Body of pancreas (tissue), 4 donors: ENCODE data around the gene PHETA2. TPM values are rescaled to one million over a fixed set of nuclear protein-coding genes. Genes with fewer than 3 reads are reported as not detected.

Source experiments
- ATAC-seq: fragments of 150-250 bp; one replicate; pipeline ENCODE4 v1.9.1; 2016
- DNase-seq, 4 donors: peaks; one replicate each; pipeline ENCODE4 v3.0.0-alpha.2; 2019
- H3K27ac ChIP-seq, 4 donors: fragments of 200-600 bp; sonication (generic); 1 replicate in 3 of 4; 2 replicates in 1 of 4; pipeline versions ENCODE4 v1.5.1 to v1.6.1; 2016 to 2019; ENCODE audit warnings: mild to moderate bottlenecking in 1 of 4, mixed read lengths in 1 of 4, moderate library complexity in 1 of 4
- H3K27me3 ChIP-seq, 2 donors: fragments of 200-600 bp; sonication (generic); one replicate each; pipeline ENCODE4 v1.6.0; 2016; ENCODE audit warnings: mild to moderate bottlenecking in 1 of 2
- H3K36me3 ChIP-seq, 2 donors: fragments of 200-600 bp; sonication (generic); replicated peaks in 1 of 2; 2 replicates each; pipeline ENCODE4 v1.5.1; 2016; ENCODE audit warnings: low read depth in 2 of 2; ENCODE audit not compliant: insufficient read depth in 1 of 2
- H3K4me1 ChIP-seq: fragments of 200-600 bp; sonication (generic); one replicate; pipeline ENCODE4 v1.6.0; 2016
- H3K4me3 ChIP-seq, 2 donors: fragments of 200-600 bp; sonication (generic); 1 replicate in 1 of 2; 2 replicates in 1 of 2; pipeline ENCODE4 v1.5.1; 2016 to 2019
- H3K9me3 ChIP-seq, 3 donors: fragments of 200-600 bp; sonication (generic); 1 replicate in 2 of 3; 2 replicates in 1 of 3; pipeline ENCODE4 v1.5.1; 2016
- POLR2A ChIP-seq, 3 donors: fragments of 450-650 bp; IDR thresholded peaks; one replicate each; pipeline ENCODE4 v1.6.1; 2016; ENCODE audit warnings: antibody characterized with exemption in 3 of 3, mild to moderate bottlenecking in 2 of 3
- WGBS, 2 donors: methylation state at CpG; one replicate each; pipeline ENCODE4 v1.1.5; 2017; 5-methylcytosine and 5-hydroxymethylcytosine counted together
- intact Hi-C: fragments of 100-400 bp; cut with DNase I; formaldehyde crosslinking; loops from one replicate; pipeline ENCODE4 v1.15.1; 2023
- total RNA-seq, 2 donors: library from RNA; depleted of rRNA; stranded (reverse); fragments of >200 nt; gene quantifications; one replicate each; pipeline ENCODE4 v1.1.0, GENCODE V29; 2016
- TF ChIP-seq, protein P1 (sequence below), 7 experiments: fragments of 450-650 bp in 4 of 7; fragments of 200-600 bp in 3 of 7; sonication (generic) in 3 of 7; IDR thresholded peaks; one replicate each; pipeline ENCODE4 v1.5.1; 2016 to 2019; ENCODE audit warnings: antibody characterized with exemption in 7 of 7

Gene PHETA2
- total RNA-seq, 2 donors from 2014 or later = 9.2 to 12.2 TPM

DNA sequence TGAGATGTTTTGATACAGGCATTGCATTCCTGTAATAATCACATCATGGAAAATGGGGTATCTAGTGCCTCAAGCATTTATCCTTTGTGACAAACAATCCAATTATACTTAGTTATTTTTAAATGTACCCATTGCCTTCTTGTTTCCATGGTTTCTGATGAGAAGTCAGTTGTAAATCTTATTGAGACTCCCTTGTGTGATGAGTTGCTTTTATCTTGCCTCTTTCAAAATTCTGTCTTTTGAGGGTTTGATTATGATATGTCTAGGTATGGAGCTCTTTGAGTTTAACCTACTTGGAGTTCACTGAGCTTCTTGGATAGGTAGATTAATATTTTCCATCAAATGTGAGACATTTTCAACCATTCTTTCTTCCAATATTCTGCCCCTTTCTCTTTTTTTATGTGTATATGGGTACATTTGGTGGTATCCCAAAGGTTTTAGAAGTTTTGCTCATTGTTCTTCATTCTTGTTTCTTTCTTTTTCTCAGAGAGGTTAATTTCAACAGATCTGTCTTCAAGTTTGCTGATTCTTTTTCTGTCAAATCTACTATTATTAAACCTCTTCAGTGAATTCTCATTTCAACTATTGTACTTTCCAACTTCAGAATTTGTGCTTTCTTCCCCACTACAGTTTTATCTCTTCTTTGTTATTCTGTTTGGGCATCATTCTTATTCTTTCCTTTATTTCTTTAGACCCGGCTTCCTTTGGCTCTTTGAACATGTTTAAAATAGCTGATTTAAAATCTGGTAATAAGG lies 17.1 kb upstream of the PHETA2 start:
- ATAC-seq (no peak), DNase-seq (no peak)
- H3K4me1 ChIP-seq = no peaks in the 10 kb centered on the region
- no peak for TF ChIP-seq POLR2A (IDR thresholded peaks at IDR 0.05)
- TF ChIP-seq, protein P1, sequence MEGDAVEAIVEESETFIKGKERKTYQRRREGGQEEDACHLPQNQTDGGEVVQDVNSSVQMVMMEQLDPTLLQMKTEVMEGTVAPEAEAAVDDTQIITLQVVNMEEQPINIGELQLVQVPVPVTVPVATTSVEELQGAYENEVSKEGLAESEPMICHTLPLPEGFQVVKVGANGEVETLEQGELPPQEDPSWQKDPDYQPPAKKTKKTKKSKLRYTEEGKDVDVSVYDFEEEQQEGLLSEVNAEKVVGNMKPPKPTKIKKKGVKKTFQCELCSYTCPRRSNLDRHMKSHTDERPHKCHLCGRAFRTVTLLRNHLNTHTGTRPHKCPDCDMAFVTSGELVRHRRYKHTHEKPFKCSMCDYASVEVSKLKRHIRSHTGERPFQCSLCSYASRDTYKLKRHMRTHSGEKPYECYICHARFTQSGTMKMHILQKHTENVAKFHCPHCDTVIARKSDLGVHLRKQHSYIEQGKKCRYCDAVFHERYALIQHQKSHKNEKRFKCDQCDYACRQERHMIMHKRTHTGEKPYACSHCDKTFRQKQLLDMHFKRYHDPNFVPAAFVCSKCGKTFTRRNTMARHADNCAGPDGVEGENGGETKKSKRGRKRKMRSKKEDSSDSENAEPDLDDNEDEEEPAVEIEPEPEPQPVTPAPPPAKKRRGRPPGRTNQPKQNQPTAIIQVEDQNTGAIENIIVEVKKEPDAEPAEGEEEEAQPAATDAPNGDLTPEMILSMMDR (IDR thresholded peaks at IDR 0.05) = no peak
- H3K4me3 ChIP-seq = no peak overlapping the region
- WGBS, 2 donors = 95 to 100% methylated on average over 1 of the region's 1 CpG
- intact Hi-C loops = no loop called here
- no peaks in the 10 kb centered on the region for H3K27me3 ChIP-seq
- H3K27ac ChIP-seq = no peak overlapping the region
- no peaks in the 10 kb centered on the region for H3K9me3 ChIP-seq
- H3K36me3 ChIP-seq = no peaks in the 10 kb centered on the region

DNA sequence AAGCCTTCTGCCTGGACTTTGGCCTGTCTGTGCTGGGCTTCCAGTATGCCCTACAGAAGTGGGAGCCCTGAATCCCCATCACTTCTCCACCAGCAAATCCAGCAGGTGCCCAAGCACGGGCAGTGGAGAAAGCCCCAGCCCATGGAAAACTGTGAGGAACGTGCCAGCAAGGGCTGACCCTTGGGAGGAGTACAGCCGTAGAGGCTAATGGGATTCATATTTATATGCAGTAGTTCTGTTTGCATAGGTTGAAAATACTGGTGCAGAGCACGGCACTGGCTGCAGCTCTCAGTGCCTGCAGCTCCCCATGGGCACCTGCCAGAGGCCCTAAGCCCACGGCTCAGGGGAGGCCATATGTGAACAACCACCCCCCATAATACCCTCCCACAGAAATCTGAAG lies 13.6 kb upstream of the PHETA2 start:
- Histone ChIP-seq H3K27me3 (no peaks in the 10 kb centered on the region), H3K9me3 (no peaks in the 10 kb centered on the region), H3K4me3 (no peak overlapping the region), H3K36me3 (no peaks in the 10 kb centered on the region), H3K4me1 (no peaks in the 10 kb centered on the region), H3K27ac (no peak overlapping the region)
- DNase-seq = no peak
- no peak for ATAC-seq
- intact Hi-C loops = no loop called here
- TF ChIP-seq POLR2A (IDR thresholded peaks at IDR 0.05) = no peak
- TF ChIP-seq, protein P1 (IDR thresholded peaks at IDR 0.05) = no peak
- 92 to 95% methylated on average over 2 to 5 of the region's 5 CpGs for WGBS, 2 donors

DNA sequence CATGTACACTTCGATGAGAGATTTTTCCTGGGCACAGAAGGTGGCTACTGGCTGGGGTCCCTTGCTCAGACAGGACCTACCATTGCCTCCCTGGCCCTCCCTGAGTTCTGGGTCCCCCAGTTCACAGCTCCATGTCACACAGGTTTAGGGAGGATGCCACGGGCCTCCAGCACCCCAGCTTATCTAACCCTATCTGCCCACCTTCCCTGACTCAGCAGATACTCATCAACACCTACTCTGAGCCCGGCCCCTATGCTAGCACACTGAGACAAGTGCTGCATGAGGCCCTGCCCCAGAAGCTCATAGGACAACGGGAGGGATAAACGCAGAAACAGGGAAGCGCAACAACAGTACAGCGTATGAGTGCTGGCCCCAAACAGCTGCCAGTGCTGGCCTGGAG lies 13.0 kb upstream of the PHETA2 start:
- no peaks in the 10 kb centered on the region for H3K27me3 ChIP-seq
- H3K36me3 ChIP-seq = no peaks in the 10 kb centered on the region
- DNase-seq (no peak), ATAC-seq (no peak)
- no peak overlapping the region for H3K4me3 ChIP-seq
- H3K9me3 ChIP-seq = no peaks in the 10 kb centered on the region
- H3K27ac ChIP-seq = no peak overlapping the region
- H3K4me1 ChIP-seq = no peaks in the 10 kb centered on the region
- TF ChIP-seq, protein P1 (IDR thresholded peaks at IDR 0.05) = no peak
- no peak for TF ChIP-seq POLR2A (IDR thresholded peaks at IDR 0.05)
- WGBS, 2 donors = 92 to 100% methylated on average over 5 to 7 of the region's 7 CpGs
- intact Hi-C loops = no loop called here

- H3K27me3 ChIP-seq = no peaks in the 10 kb centered on the region
- no peak for ATAC-seq
- H3K9me3 ChIP-seq = no peaks in the 10 kb centered on the region
- no peak overlapping the region for H3K4me3 ChIP-seq
- H3K27ac ChIP-seq = no peak overlapping the region
- H3K4me1 ChIP-seq = no peaks in the 10 kb centered on the region
- WGBS, 2 donors = 93 to 96% methylated on average over 7 to 10 of the region's 10 CpGs
- no peak for DNase-seq
- H3K36me3 ChIP-seq = no peaks in the 10 kb centered on the region
- intact Hi-C loops = no loop called here
- TF ChIP-seq, protein P1 (IDR thresholded peaks at IDR 0.05) = no peak
- TF ChIP-seq POLR2A (IDR thresholded peaks at IDR 0.05) = no peak
These were observed 11.4 kb upstream of the PHETA2 start for GRCh38 chr22:42062506-42063170.
